Stimulated activated naive B cell treated with anti-CD40 and anti-IgM and Interleukin-4, amounts not matched to agents 10 μg/mL and 1 μg/mL and 100 μg/mL, for 72 hours (primary cell): ENCODE data around the gene EN2.
"Not testable (repeated sequence)": the region's sequence is repeated elsewhere in the genome, so short reads cannot be mapped to it uniquely, and the experiment has no call there.

Experiments
- ATAC-seq, 2 donors: fragments of 150-1000 bp; cut with Tn5 transposase; replicated peaks; 2 replicates each; pipeline ENCODE4 v1.10.0; 2021; ENCODE audit warnings: moderate library complexity in 1 of 2
- DNase-seq: peaks from one replicate; pipeline ENCODE4 v3.0.0; 2021
- H3K27ac Mint-ChIP-seq: one replicate; pipeline ENCODE4 v1.8.0; 2022; ENCODE audit warnings: mild to moderate bottlenecking, mixed read lengths
- H3K27me3 Mint-ChIP-seq, 2 donors: one replicate each; pipeline ENCODE4 v1.8.0; 2022; ENCODE audit warnings: mixed read lengths in 2 of 2
- H3K36me3 Mint-ChIP-seq, 2 donors: one replicate each; pipeline ENCODE4 v1.8.0; 2022; ENCODE audit warnings: mixed read lengths in 2 of 2, mild to moderate bottlenecking in 1 of 2
- H3K4me1 Mint-ChIP-seq, 2 donors: one replicate each; pipeline ENCODE4 v1.8.0; 2022; ENCODE audit warnings: mixed read lengths in 2 of 2, mild to moderate bottlenecking in 1 of 2
- H3K4me3 Mint-ChIP-seq, 2 donors: one replicate each; pipeline ENCODE4 v1.8.0; 2022; ENCODE audit warnings: mild to moderate bottlenecking in 2 of 2, mixed read lengths in 2 of 2, moderate library complexity in 1 of 2
- H3K9me3 Mint-ChIP-seq, 2 donors: one replicate each; pipeline ENCODE4 v1.8.0; 2022; ENCODE audit warnings: mixed read lengths in 2 of 2, mild to moderate bottlenecking in 1 of 2

EN2 gene

DNA sequence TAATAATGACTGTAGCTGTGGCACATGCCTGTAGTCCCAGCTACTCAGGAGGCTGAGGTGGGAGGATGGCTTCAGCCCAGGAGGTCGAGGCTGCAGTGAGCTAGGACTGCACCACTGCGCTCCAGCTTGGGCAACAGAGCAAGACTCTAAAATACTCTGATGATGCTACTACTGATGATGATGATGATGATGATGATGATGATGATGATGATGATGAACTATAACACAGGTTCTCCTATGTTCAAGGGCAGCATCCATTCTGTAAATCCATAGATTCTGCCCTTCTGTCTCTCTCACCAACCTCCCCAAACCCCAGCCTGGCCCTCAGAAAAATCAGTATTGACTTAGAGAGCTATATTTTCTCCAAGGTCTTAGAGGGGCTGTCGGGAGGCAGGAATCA is 22.8 kb upstream of the EN2 start:
- Mint-ChIP-seq H3K4me3 (no peak overlapping the region), H3K27ac (no peak overlapping the region), H3K27me3 (peaks cover 60 to 69% of the 10 kb centered on the region in 2 donors), H3K4me1 (no peaks in the 10 kb centered on the region), H3K36me3 (no peaks in the 10 kb centered on the region), H3K9me3 (peaks cover 0 to 3% of the 10 kb centered on the region in 2 donors)
- DNase-seq (no peak), ATAC-seq (no peak)

GRCh38 chr7:155437836-155438235 is 20.1 kb upstream of the EN2 start:
- Mint-ChIP-seq H3K9me3 (peaks cover 0 to 3% of the 10 kb centered on the region in 2 donors), H3K27me3 (peaks cover 61 to 66% of the 10 kb centered on the region in 2 donors), H3K36me3 (no peaks in the 10 kb centered on the region), H3K27ac (no peak overlapping the region), H3K4me1 (no peaks in the 10 kb centered on the region), H3K4me3 (no peak overlapping the region)
- ATAC-seq (no peak), DNase-seq (no peak)

DNA sequence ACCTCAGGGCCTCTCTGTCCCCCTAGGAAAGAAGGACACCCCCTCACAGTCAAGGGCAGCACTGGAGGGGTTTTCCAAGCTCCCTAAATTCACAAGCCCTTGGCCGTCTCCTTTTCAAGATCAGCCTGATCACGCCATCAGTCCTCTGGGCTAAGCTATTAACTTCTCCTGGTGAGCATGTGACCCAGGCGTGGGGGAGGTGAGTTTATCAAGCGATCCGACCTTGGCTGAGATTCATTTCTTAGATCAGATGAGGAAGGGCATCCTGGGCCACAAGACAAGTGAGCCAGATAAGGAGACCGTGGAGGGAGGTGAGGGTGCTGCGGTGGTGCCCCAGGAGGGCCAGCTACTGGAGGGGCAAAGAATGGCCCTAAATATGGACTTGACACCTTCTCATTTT is 19.2 kb upstream of the EN2 start:
- peaks cover 62 to 66% of the 10 kb centered on the region in 2 donors for H3K27me3 Mint-ChIP-seq
- no peak for ATAC-seq

GRCh38 chr7:155439311-155440017 is 18.5 kb upstream of the EN2 start:
- Mint-ChIP-seq H3K36me3 (no peaks in the 10 kb centered on the region), H3K27ac (no peak overlapping the region), H3K9me3 (no peaks in the 10 kb centered on the region), H3K27me3 (peaks cover 63 to 67% of the 10 kb centered on the region in 2 donors), H3K4me3 (no peak overlapping the region), H3K4me1 (no peaks in the 10 kb centered on the region)
- ATAC-seq (no peak), DNase-seq (no peak)

More for the DNA sequence above, 19.2 kb upstream of the EN2 start:
- Mint-ChIP-seq H3K36me3 (no peaks in the 10 kb centered on the region), H3K4me1 (no peaks in the 10 kb centered on the region), H3K4me3 (no peak overlapping the region), H3K9me3 (no peaks in the 10 kb centered on the region), H3K27ac (no peak overlapping the region)
- DNase-seq, result no peak

DNA sequence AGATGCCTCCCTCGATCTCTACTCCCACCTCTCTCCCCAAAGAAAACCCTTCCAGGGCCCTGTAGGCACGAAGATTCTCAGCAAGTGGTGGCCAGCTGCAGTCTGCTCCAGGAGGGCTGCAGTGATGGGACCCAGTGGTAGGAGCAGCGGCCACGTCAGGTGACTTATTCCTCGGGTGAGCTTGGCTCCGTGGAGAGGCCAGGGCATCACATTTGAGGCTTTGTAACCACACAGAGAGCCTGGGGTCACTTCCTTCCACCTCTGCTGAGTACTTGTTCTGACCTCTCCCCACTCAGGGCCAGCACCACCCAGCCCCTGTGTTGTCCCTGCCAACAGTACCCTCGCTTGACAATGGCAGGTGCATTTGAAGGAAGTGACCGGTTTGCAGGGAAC is 17.9 kb upstream of the EN2 start:
- Mint-ChIP-seq H3K27ac (no peak overlapping the region), H3K36me3 (no peaks in the 10 kb centered on the region), H3K4me3 (no peak overlapping the region), H3K9me3 (no peaks in the 10 kb centered on the region), H3K4me1 (no peaks in the 10 kb centered on the region), H3K27me3 (peaks cover 68 to 70% of the 10 kb centered on the region in 2 donors)
- ATAC-seq (no peak), DNase-seq (no peak)

- no peak for ATAC-seq
- no peak overlapping the region for H3K4me3 Mint-ChIP-seq
- no peak for DNase-seq
- H3K36me3 Mint-ChIP-seq, result no peaks in the 10 kb centered on the region
- no peaks in the 10 kb centered on the region for H3K4me1 Mint-ChIP-seq
- peaks cover 58 to 66% of the 10 kb centered on the region in 2 donors for H3K27me3 Mint-ChIP-seq
- H3K27ac Mint-ChIP-seq, result no peak overlapping the region
- no peaks in the 10 kb centered on the region for H3K9me3 Mint-ChIP-seq
Observed at GRCh38 chr7:155441856-155442255, 16.1 kb upstream of the EN2 start.

DNA sequence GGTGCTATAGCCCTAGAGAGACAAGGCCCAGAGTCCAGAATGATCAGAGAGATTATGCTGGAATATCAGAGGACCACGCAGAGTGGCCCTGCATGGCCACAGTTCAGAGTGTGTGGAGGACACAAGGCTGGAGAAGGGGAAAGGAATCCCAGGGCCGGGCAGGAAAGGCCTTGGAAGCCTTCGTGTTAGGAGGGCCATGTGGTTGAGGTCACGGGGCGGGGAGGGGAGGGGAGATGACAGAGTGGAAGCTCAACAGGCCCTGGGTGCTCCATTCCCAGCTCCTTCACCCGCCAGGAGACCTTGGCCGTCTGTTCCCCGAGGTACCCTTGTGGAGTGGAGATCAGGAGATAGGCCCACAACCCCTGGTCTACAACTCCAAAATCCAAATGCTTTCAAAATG is 13.2 kb upstream of the EN2 start:
- H3K9me3 Mint-ChIP-seq, result no peaks in the 10 kb centered on the region
- no peak overlapping the region for H3K4me3 Mint-ChIP-seq
- H3K4me1 Mint-ChIP-seq, result peaks cover 16 to 18% of the 10 kb centered on the region in 2 donors
- H3K36me3 Mint-ChIP-seq, result peaks cover 2 to 9% of the 10 kb centered on the region in 2 donors
- DNase-seq (no peak), ATAC-seq (no peak)
- no peak overlapping the region for H3K27ac Mint-ChIP-seq
- H3K27me3 Mint-ChIP-seq, result peaks cover 55 to 69% of the 10 kb centered on the region in 2 donors

GRCh38 chr7:155445606-155446005 is 12.3 kb upstream of the EN2 start:
- not testable (repeated sequence) for H3K4me3 Mint-ChIP-seq, H3K27ac Mint-ChIP-seq, H3K9me3 Mint-ChIP-seq, H3K36me3 Mint-ChIP-seq, ATAC-seq, DNase-seq
- peaks cover 54 to 76% of the 10 kb centered on the region in 2 donors for H3K27me3 Mint-ChIP-seq
- peaks cover 16 to 23% of the 10 kb centered on the region in 2 donors for H3K4me1 Mint-ChIP-seq

DNA sequence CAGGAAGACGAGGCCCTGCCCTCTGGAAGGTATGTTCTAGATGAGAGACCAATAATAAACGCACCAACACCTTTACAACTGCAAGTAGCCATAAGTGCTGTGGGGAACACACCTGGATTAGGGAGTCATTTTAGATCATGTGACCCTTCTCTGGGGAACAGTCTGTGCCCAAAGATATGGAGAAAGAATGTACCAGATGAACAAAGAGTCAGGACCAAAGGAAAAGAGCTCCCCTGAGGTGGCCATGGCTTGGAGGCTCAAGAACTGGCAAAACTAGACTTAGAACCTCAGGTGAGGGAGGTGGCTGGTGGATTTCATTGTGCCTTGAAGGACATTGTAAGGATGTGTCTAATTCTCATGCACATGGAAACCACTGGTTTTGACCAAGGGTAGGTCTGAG is 10.3 kb upstream of the EN2 start:
- peaks cover 58 to 83% of the 10 kb centered on the region in 2 donors for H3K27me3 Mint-ChIP-seq
- ATAC-seq (no peak), DNase-seq (no peak)
- H3K4me3 Mint-ChIP-seq, result peak overlapping the region; percentile 30 to 55
- H3K9me3 Mint-ChIP-seq, result no peaks in the 10 kb centered on the region
- H3K27ac Mint-ChIP-seq, result peak overlapping the region; percentile 63
- peaks cover 2 to 9% of the 10 kb centered on the region in 2 donors for H3K36me3 Mint-ChIP-seq
- H3K4me1 Mint-ChIP-seq, result peaks cover 22 to 31% of the 10 kb centered on the region in 2 donors

DNA sequence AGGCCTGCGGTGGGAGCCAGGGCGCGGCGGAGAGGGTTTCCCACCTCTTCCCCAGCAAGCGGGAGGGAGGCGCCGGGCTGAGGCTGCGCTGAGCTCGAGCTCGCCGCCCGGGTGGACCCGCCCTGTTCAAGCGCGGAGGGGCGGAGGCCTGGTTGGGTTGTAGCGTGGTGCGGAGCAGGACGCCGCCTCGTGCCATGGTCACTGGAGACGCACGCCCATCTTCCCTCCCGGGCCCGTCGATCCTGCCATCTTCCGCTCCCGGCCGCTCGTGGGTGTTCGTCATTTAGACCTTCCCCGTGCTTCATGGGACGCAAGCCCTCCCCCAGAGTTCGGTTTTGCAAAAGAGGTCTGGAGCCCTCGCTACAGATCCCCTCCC is 9.3 kb upstream of the EN2 start:
- Mint-ChIP-seq H3K27ac (no peak overlapping the region), H3K4me1 (peaks cover 22 to 31% of the 10 kb centered on the region in 2 donors), H3K4me3 (peak overlapping the region in 1 of 2 donors; percentile 63), H3K9me3 (no peaks in the 10 kb centered on the region), H3K27me3 (peaks cover 58 to 83% of the 10 kb centered on the region in 2 donors), H3K36me3 (peaks cover 2 to 9% of the 10 kb centered on the region in 2 donors)
- DNase-seq (no peak), ATAC-seq (no peak)

DNA sequence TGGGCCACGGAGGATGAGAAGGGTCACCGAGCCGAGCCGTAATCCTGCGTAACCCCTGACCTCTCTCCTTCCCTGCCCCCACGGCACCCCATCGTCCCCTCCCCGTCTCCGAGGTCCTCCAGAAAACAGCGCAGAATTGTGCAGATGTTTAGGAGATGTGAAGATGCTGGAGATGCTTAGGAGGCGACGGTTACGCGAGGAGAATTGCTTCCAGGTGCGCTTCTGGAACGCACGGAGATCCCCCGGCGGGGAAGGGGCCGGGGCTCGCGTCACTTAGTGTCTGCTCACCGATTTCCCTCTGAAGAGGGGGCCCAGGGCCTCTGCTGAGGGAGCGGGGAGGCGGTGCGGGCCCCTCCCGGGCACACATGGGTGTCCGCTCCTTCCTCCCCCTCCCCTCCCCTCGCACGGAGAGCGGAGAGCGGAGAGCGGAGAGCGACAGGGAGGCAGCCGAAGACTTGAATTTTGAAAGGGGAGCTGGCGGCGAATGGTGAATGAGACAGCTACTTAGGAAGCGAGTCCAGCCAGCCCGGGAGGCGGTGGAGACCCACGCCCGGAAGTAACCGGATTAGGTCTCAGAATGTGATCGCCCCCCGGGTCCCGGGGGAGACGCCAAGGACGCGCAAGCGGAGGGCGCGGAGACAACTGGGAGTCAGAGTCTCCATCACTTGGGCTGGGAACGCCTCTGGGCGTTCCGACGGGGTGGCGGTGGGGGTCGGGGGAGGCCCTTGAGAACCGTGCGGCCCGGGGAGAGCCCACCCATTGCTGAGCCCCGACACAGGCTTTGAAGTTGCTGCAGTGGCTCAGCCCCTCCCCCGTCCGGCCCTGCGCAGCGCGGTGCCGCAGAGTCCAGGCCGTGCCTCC is 8.7 kb upstream of the EN2 start:
- Mint-ChIP-seq H3K4me1 (peaks cover 23 to 35% of the 10 kb centered on the region in 2 donors), H3K36me3 (peaks cover 2 to 9% of the 10 kb centered on the region in 2 donors), H3K27me3 (peaks cover 60 to 87% of the 10 kb centered on the region in 2 donors), H3K27ac (peak overlapping the region; percentile 71), H3K4me3 (peak overlapping the region; percentile 43 to 63), H3K9me3 (no peaks in the 10 kb centered on the region)
- DNase-seq (no peak), ATAC-seq (no peak)

GRCh38 chr7:155449869-155450557 is 7.9 kb upstream of the EN2 start:
- Mint-ChIP-seq H3K4me1 (peaks cover 27 to 42% of the 10 kb centered on the region in 2 donors), H3K27me3 (peaks cover 62 to 88% of the 10 kb centered on the region in 2 donors), H3K27ac (peak overlapping the region; percentile 74), H3K4me3 (peak overlapping the region; percentile 22 to 57), H3K9me3 (no peaks in the 10 kb centered on the region), H3K36me3 (peaks cover 2 to 10% of the 10 kb centered on the region in 2 donors)
- ATAC-seq (no peak), DNase-seq (no peak)

DNA sequence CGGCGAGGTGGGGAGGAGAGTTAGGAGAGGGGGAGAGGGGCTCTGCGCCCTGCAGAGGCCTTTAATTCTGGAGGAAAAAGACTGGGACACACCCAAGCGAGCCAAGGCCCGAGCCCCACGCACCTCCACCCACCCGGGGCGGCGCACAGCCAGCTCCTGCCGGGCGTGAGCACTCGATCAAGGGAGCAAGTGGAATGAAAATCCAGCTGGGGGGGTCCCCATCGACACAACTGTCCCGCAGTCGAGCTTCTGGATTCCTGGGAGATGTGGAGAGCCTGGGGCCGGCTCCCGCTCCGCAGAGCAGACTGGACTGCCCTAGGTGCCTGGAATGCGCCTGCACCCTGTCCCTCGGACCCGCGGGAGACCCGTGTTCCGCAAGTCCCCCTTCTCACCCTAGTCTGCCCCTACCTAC is 7.4 kb upstream of the EN2 start:
- Mint-ChIP-seq H3K36me3 (peaks cover 2 to 12% of the 10 kb centered on the region in 2 donors), H3K27me3 (peaks cover 65 to 90% of the 10 kb centered on the region in 2 donors), H3K4me3 (peak overlapping the region; percentile 22 to 57), H3K27ac (peak overlapping the region; percentile 74), H3K4me1 (peaks cover 32 to 48% of the 10 kb centered on the region in 2 donors), H3K9me3 (no peaks in the 10 kb centered on the region)
- no peak for ATAC-seq
- DNase-seq, result no peak
